GM21619 (cell line): Measurements from ENCODE around the gene VPS54.
"Not testable (repeated sequence)": the region's sequence is repeated elsewhere in the genome, so short reads cannot be mapped to it uniquely, and the experiment has no call there.

Experiments used
- ATAC-seq: cut with Tn5 transposase; IDR thresholded peaks from one replicate; pipeline ENCODE4 v1.9.1; 2021; ENCODE audit not compliant: unreplicated experiment

The VPS54 gene

GRCh38 chr2:63874204-63875130 is 144.8 kb downstream of the VPS54 start:
- no peak for ATAC-seq

GRCh38 chr2:63872571-63873328 is 146.5 kb downstream of the VPS54 start:
- ATAC-seq, result no peak

- no peak for ATAC-seq
Observed at GRCh38 chr2:63871864-63872263, 147.4 kb downstream of the VPS54 start.

GRCh38 chr2:63870679-63871078 is 148.5 kb downstream of the VPS54 start:
- no peak for ATAC-seq

- ATAC-seq, result no peak
Observed at GRCh38 chr2:63866009-63866709, 153.1 kb downstream of the VPS54 start.

GRCh38 chr2:63865159-63865799 is 153.9 kb downstream of the VPS54 start:
- no peak for ATAC-seq

- ATAC-seq, result no peak
Observed at GRCh38 chr2:63863707-63864106, 155.5 kb downstream of the VPS54 start.

GRCh38 chr2:63862806-63863205 is 156.4 kb downstream of the VPS54 start:
- ATAC-seq, result no peak

DNA sequence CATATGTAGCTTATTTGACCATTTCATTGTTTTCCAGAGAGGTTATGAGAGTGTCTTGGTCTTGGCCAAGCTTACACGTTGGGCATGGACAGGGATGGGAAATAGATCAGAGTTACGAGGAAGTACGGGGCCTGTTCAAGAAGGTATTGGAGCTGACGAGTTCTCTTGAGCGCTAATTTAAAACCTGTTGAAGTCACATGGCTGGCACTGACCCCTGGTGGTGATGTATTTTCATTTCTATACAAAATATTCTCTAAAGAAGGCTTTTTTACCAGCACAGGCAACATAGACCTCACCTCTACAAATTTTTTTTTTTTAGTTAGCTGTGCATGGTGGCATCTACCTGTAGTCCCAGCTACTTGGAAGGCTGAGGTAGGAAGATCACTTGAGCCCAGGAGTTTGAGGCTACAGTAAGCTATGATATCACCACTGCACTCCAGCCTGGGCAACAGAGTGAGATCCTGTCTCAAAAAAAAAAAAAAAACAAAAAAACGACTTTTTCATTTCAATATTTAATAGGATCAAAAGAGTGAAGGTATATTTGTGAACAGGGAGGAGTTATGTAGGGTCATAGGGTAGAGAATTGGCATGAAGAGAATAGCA is 157.9 kb downstream of the VPS54 start:
- peak; percentile 56 for ATAC-seq

DNA sequence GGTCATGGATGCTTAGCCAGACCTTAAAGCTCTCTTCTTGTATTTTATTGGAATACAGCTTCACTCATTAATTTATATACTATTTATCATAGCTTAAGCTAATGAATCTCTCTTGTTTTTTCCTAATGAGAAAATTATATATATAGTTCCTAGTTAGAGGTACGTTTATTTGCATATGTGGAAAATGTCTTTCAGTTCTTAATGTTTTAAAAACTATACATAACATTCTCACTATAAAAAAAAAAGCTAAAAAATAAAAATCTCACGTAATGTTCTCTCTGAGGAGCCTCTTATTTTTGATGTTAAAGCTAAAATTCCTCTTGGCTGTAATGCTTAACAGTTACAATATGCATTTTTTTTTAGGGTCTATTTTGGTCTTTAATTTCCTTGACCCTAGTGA is 160.9 kb downstream of the VPS54 start:
- ATAC-seq, result no peak

- no peak for ATAC-seq
Observed at GRCh38 chr2:63856303-63856603, 163.0 kb downstream of the VPS54 start.

GRCh38 chr2:63855418-63856302 is 163.6 kb downstream of the VPS54 start:
- ATAC-seq, result no peak

DNA sequence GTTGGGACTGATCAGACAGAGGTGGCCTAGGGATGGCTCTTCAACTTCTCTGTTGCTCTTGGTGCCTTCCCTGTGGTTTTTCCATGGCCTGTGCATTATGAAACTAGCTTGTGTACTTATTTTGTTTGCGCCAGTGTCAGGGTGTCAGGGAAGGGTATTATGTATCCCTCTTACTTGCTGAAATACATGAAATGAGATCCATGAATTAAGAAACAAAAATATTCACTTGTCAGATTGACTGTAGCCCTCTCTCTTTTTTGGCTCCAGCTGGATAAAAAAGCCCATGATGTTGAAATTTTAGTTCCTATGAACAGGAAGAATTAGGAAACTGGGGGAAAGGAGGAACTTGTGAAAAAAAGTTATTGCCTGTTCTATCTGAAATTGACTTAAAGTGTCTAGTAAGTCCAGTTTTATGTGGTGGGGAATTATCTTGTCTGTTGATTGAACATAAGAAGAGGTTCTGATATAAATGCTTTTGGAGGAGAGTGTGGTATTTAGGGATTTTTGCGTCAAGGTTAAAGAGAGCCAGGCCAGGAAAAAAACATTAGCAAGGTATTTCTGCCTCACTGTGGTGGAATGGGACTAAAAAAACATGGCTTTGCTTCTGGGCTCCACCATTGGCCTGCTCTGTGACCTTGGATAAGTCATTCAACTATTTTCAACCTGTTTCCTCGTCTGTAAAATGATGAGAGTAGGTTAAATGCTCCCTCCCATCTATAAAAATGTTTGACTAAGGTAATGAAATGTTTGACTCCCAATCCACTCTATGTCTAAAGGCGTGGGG is 165.5 kb downstream of the VPS54 start:
- no peak for ATAC-seq

GRCh38 chr2:63851691-63852311 is 167.4 kb downstream of the VPS54 start:
- no peak for ATAC-seq

GRCh38 chr2:63850649-63851048 is 168.6 kb downstream of the VPS54 start:
- ATAC-seq, result no peak

DNA sequence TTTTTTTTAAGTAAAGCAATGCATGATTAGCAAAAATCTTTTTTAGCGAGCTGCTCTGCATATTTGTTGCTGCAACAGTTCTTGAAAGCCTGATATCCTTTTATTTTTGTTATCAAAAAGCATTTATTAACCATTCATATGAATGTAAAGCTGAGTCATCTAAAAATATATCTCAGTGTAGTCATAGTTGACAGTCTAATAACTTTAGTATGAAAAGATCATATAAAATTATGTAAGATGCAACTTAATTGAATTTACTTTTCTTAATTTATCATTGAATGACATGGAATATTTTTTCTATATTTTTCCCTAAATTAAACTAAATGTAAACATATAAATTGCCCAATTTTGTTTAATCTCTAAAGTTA is 169.0 kb downstream of the VPS54 start:
- ATAC-seq, result no peak

GRCh38 chr2:63849381-63850203 is 169.6 kb downstream of the VPS54 start:
- ATAC-seq, result no peak

DNA sequence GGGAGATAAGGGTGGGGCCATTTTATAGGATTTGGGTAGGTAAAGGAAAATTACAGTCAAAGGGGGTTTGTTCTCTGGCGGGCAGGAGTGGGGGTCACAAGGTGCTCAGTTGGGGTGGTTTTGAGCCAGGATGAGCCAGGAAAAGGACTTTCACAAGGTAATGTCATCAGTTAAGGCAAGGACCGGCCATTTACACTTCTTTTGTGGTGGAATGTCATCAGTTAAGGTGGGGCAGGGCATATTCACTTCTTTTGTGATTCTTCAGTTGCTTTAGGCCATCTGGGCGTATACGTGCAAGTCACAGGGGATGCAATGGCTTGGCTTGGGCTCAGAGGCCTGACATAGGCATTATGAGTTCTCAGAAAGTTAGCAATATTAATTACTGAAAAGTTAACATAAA is 171.7 kb downstream of the VPS54 start:
- ATAC-seq, result not testable (repeated sequence)
